Spleen (tissue), 7 donors: Measurements from ENCODE around the gene MEI1.

Source experiments
- POLR2A ChIP-seq, 3 donors: fragments of 450-650 bp; IDR thresholded peaks; one replicate each; pipeline ENCODE4 v1.5.1; 2017; ENCODE audit warnings: antibody characterized with exemption in 3 of 3, mild to moderate bottlenecking in 1 of 3
- TF ChIP-seq, protein P1 (sequence below), 11 experiments: fragments of 200-600 bp in 7 of 11; fragments of 450-650 bp in 4 of 11; sonication (generic) in 4 of 11; IDR thresholded peaks in 8 of 11; conservative IDR thresholded peaks in 3 of 11; 1 replicate in 7 of 11; 2 replicates in 4 of 11; pipeline versions ENCODE4 v1.4.0 to v1.8.0; 2016 to 2021; ENCODE audit warnings: antibody characterized with exemption in 11 of 11, inconsistent platforms in 4 of 11, mild to moderate bottlenecking in 1 of 11
- donor health status: DM: no; HTN: no; CAD: no; lungs with moderate emphysema.
- donor health status: DM: no; HTN: no; CAD: no.
- donor health status: DM: no; HTN: no; CAD: no.

GRCh38 chr22:41768430-41768829 is 69.1 kb downstream of the MEI1 start:
- no peak for TF ChIP-seq POLR2A (IDR thresholded peaks at IDR 0.05)
- TF ChIP-seq, protein P1, sequence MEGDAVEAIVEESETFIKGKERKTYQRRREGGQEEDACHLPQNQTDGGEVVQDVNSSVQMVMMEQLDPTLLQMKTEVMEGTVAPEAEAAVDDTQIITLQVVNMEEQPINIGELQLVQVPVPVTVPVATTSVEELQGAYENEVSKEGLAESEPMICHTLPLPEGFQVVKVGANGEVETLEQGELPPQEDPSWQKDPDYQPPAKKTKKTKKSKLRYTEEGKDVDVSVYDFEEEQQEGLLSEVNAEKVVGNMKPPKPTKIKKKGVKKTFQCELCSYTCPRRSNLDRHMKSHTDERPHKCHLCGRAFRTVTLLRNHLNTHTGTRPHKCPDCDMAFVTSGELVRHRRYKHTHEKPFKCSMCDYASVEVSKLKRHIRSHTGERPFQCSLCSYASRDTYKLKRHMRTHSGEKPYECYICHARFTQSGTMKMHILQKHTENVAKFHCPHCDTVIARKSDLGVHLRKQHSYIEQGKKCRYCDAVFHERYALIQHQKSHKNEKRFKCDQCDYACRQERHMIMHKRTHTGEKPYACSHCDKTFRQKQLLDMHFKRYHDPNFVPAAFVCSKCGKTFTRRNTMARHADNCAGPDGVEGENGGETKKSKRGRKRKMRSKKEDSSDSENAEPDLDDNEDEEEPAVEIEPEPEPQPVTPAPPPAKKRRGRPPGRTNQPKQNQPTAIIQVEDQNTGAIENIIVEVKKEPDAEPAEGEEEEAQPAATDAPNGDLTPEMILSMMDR (IDR thresholded peaks at IDR 0.05 in 8 of 11, conservative IDR thresholded peaks at IDR 0.05 in 3 of 11): no peak
